ENCODE results near the gene PDE8A. TPM values are rescaled to one million over a fixed set of nuclear protein-coding genes. Genes with fewer than 3 reads are reported as not detected.

Gene PDE8A
- total and polyA plus RNA-seq, 2 experiments from 2014 or later: 15.3 to 26.0 TPM

DNA sequence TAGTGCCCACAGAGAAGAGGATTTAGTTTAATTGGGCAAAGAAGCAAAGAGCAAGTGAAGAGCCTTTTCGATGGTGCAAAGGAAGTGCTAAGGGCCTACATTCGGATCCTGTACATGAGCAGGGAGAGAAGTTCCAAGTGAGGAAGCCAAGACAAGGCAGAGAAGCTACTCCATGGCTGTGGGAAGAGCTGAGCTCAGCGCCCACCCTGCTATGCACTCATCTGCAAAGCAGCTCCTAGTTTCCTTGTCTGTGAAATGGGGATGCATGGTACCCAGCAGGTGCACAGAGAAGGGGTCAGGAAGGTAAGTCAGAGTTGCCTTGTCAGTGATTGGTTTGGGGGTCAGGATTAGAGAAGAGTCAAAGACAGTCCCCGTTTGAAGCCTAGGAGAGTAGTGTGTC lies 126.5 kb downstream of the PDE8A start:
- Histone ChIP-seq H3K4me2 (no peak overlapping the region), H3K4me1 (ENCODE audit: insufficient read depth) (no peaks in the 10 kb centered on the region), H3K9me2 (replicated peaks; ENCODE audit: insufficient read depth) (no peaks in the 10 kb centered on the region), H3K79me2 (no peaks in the 10 kb centered on the region), H4K20me1 (ENCODE audit: insufficient read depth, poor library complexity, severe bottlenecking) (no peaks in the 10 kb centered on the region), H3K9me3 (ENCODE audit: low read depth) (no peaks in the 10 kb centered on the region), H3K27me3 (no peaks in the 10 kb centered on the region), H3K36me3 (replicated peaks; ENCODE audit: insufficient read depth, low read depth) (no peaks in the 10 kb centered on the region), H3K4me3 (no peak overlapping the region), H2AFZ (no peak overlapping the region), H3K27ac (no peak overlapping the region)
- TF ChIP-seq EZH2 (IDR thresholded peaks at IDR 0.05; ENCODE audit: borderline replicate concordance) (no peak), EZH2phosphoT487 (IDR thresholded peaks at IDR 0.05; ENCODE audit: low read depth, severe bottlenecking, unreplicated experiment) (no peak), CTCF (IDR thresholded peaks at IDR 0.05; ENCODE audit: poor library complexity) (no peak)
- no peak for DNase-seq (ENCODE audit: low spot score)
- WGBS (ENCODE audit: low lambda C conversion rate, missing lambda C conversion rate): 94% methylated on average over 4 of the region's 4 CpGs

DNA sequence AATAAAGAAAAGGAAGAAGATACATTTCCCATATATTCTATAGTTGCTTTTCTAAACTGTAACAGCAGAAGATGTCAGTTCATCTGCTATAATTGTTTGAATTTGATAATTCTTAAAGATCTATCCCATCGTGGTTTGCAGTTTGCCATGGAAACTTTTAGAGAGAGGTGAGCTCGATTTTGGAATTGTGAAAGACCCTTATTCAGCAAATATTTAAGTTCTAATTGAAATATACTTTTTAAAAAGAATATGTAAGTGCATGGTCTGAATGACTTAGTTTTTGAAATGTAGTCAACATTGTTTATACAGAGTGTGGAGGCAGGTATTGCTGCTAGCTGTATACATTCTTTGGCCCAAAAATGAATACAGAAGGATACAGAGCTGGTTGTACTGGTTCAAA lies 127.7 kb downstream of the PDE8A start:
- Histone ChIP-seq H3K27ac (no peak overlapping the region), H3K36me3 (replicated peaks; ENCODE audit: insufficient read depth, low read depth) (no peaks in the 10 kb centered on the region), H4K20me1 (ENCODE audit: insufficient read depth, poor library complexity, severe bottlenecking) (no peaks in the 10 kb centered on the region), H3K79me2 (no peaks in the 10 kb centered on the region), H3K9me3 (ENCODE audit: low read depth) (no peaks in the 10 kb centered on the region), H3K4me2 (no peak overlapping the region), H3K27me3 (no peaks in the 10 kb centered on the region), H3K4me1 (ENCODE audit: insufficient read depth) (no peaks in the 10 kb centered on the region), H2AFZ (no peak overlapping the region), H3K4me3 (no peak overlapping the region), H3K9me2 (replicated peaks; ENCODE audit: insufficient read depth) (no peaks in the 10 kb centered on the region)
- DNase-seq (ENCODE audit: low spot score): no peak
- TF ChIP-seq EZH2 (IDR thresholded peaks at IDR 0.05; ENCODE audit: borderline replicate concordance) (no peak), CTCF (IDR thresholded peaks at IDR 0.05; ENCODE audit: poor library complexity) (no peak), EZH2phosphoT487 (IDR thresholded peaks at IDR 0.05; ENCODE audit: low read depth, severe bottlenecking, unreplicated experiment) (no peak)
- 95% methylated on average over 2 of the region's 2 CpGs for WGBS (ENCODE audit: low lambda C conversion rate, missing lambda C conversion rate)

DNA sequence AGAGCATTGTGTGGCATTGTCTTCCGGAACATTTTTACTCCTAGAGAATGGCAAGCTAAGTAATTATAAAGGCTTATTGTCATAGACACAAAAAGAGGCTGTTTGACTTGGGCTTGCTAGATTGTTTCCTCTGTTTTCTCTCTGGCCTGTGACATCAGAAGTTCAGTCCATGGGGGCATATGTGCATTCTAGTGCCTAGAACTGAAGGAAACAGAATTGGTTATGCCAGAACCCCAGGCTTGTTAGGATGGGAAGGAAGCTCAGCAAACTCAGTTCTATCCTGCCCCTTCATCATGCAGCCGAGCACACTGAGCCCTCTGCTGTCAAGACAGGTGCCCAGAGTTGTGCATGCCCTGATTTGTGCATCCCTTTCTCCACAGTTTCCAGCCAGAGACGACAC lies 131.3 kb downstream of the PDE8A start:
- Histone ChIP-seq H3K36me3 (replicated peaks; ENCODE audit: insufficient read depth, low read depth) (no peaks in the 10 kb centered on the region), H3K9me3 (ENCODE audit: low read depth) (no peaks in the 10 kb centered on the region), H3K4me3 (no peak overlapping the region), H3K27ac (no peak overlapping the region), H3K27me3 (no peaks in the 10 kb centered on the region), H4K20me1 (ENCODE audit: insufficient read depth, poor library complexity, severe bottlenecking) (no peaks in the 10 kb centered on the region), H3K4me1 (ENCODE audit: insufficient read depth) (no peaks in the 10 kb centered on the region), H3K79me2 (no peaks in the 10 kb centered on the region), H3K4me2 (no peak overlapping the region), H3K9me2 (replicated peaks; ENCODE audit: insufficient read depth) (no peaks in the 10 kb centered on the region), H2AFZ (no peak overlapping the region)
- DNase-seq (ENCODE audit: low spot score): no peak
- WGBS (ENCODE audit: low lambda C conversion rate, missing lambda C conversion rate): 61% methylated on average over 3 of the region's 3 CpGs
- TF ChIP-seq EZH2 (IDR thresholded peaks at IDR 0.05; ENCODE audit: borderline replicate concordance) (no peak), CTCF (IDR thresholded peaks at IDR 0.05; ENCODE audit: poor library complexity) (no peak), EZH2phosphoT487 (IDR thresholded peaks at IDR 0.05; ENCODE audit: low read depth, severe bottlenecking, unreplicated experiment) (no peak)

- no peaks in the 10 kb centered on the region for H4K20me1 ChIP-seq (ENCODE audit: insufficient read depth, poor library complexity, severe bottlenecking)
- H3K9me2 ChIP-seq (replicated peaks; ENCODE audit: insufficient read depth): no peaks in the 10 kb centered on the region
- no peak overlapping the region for H3K4me2 ChIP-seq
- no peaks in the 10 kb centered on the region for H3K36me3 ChIP-seq (replicated peaks; ENCODE audit: insufficient read depth, low read depth)
- 97% methylated on average over 4 of the region's 4 CpGs for WGBS (ENCODE audit: low lambda C conversion rate, missing lambda C conversion rate)
- H3K4me3 ChIP-seq: no peak overlapping the region
- H3K27me3 ChIP-seq: no peaks in the 10 kb centered on the region
- no peaks in the 10 kb centered on the region for H3K79me2 ChIP-seq
- DNase-seq (ENCODE audit: low spot score): no peak
- H2AFZ ChIP-seq: no peak overlapping the region
- no peak overlapping the region for H3K27ac ChIP-seq
- H3K9me3 ChIP-seq (ENCODE audit: low read depth): no peaks in the 10 kb centered on the region
- TF ChIP-seq CTCF (IDR thresholded peaks at IDR 0.05; ENCODE audit: poor library complexity) (no peak), EZH2phosphoT487 (IDR thresholded peaks at IDR 0.05; ENCODE audit: low read depth, severe bottlenecking, unreplicated experiment) (no peak), EZH2 (IDR thresholded peaks at IDR 0.05; ENCODE audit: borderline replicate concordance) (no peak)
- H3K4me1 ChIP-seq (ENCODE audit: insufficient read depth): no peaks in the 10 kb centered on the region
Measured at GRCh38 chr15:85114886-85115285, 133.2 kb downstream of the PDE8A start.
